Raji (cell line): ENCODE results near the gene SPSB1.

Experiments
- POLR2A ChIP-seq: IDR thresholded peaks from 2 replicates; pipeline ENCODE4 v1.6.1; 2011; ENCODE audit warnings: low read depth, low read length, control low read depth; ENCODE audit not compliant: insufficient read depth

The SPSB1 gene

GRCh38 chr1:9328201-9328600 is 35.5 kb downstream of the SPSB1 start:
- TF ChIP-seq POLR2A, result no peak

- no peak for TF ChIP-seq POLR2A
Measured at GRCh38 chr1:9328715-9329114, 36.0 kb downstream of the SPSB1 start.

GRCh38 chr1:9331016-9331415 is 38.3 kb downstream of the SPSB1 start:
- TF ChIP-seq POLR2A, result no peak

GRCh38 chr1:9331558-9332346 is 39.1 kb downstream of the SPSB1 start:
- no peak for TF ChIP-seq POLR2A

- TF ChIP-seq POLR2A, result no peak
Measured at GRCh38 chr1:9332513-9333143, 39.9 kb downstream of the SPSB1 start.

- TF ChIP-seq POLR2A, result no peak
Measured at GRCh38 chr1:9338397-9339246, 45.9 kb downstream of the SPSB1 start.

GRCh38 chr1:9340172-9340854 is 47.6 kb downstream of the SPSB1 start:
- TF ChIP-seq POLR2A, result no peak

GRCh38 chr1:9340864-9341263 is 48.2 kb downstream of the SPSB1 start:
- TF ChIP-seq POLR2A, result no peak

- TF ChIP-seq POLR2A, result no peak
Measured at GRCh38 chr1:9341301-9341845, 48.7 kb downstream of the SPSB1 start.

- TF ChIP-seq POLR2A, result no peak
Measured at GRCh38 chr1:9343269-9343668, 50.6 kb downstream of the SPSB1 start.

- no peak for TF ChIP-seq POLR2A
Measured at GRCh38 chr1:9344426-9345200, 51.9 kb downstream of the SPSB1 start.

GRCh38 chr1:9345471-9345870 is 52.8 kb downstream of the SPSB1 start:
- no peak for TF ChIP-seq POLR2A

- TF ChIP-seq POLR2A, result no peak
Measured at GRCh38 chr1:9345922-9346321, 53.2 kb downstream of the SPSB1 start.

- TF ChIP-seq POLR2A, result no peak
Measured at GRCh38 chr1:9346566-9346965, 53.9 kb downstream of the SPSB1 start.
